GM21360 (cell line): Measurements from ENCODE around the gene FGFRL1.
"Not testable (repeated sequence)": the region's sequence is repeated elsewhere in the genome, so short reads cannot be mapped to it uniquely, and the experiment has no call there.

ENCODE experiments used
- ATAC-seq: cut with Tn5 transposase; IDR thresholded peaks from one replicate; pipeline ENCODE4 v1.9.1; 2021; ENCODE audit warnings: mild to moderate bottlenecking, moderate library complexity; ENCODE audit not compliant: unreplicated experiment

FGFRL1 gene

DNA sequence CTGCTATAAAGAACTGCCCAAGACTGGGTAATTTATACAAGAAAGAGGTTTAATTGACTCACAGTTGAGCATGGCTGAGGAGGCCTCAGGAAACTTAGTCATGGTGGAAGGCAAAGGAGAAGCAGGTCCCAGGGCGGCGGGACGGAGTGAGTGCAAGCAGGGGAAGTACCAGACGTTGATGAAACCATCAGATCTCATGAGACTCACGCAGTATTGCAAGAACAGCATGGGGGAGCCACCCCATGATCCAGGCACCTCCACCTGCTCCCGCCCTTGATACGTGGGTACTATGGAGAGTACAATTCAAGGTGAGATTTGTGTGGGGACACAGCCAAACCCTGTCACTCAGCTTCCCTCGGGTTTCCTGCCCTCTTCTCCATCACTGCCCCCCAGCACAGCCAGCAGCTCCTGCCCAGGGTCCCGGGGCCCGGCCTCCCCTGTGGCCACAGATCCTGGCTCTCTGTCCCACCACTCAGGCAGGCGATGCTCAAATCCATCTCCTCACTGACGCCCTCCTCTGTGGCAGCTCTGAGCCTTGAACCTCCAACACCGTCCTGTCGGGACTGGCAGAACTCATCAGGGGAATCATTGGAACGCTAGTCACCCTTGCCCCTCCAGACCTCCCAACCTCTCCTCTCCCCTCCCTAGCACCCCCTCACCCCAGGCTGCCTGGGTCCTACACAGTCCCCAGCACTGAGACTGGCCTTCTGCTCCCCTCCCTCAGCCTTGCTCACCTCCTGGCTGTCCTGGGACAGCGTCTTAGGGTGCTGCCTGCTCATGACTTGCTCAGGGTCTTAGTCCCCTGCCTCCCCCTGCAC, 37.6 kb downstream of the FGFRL1 start:
- ATAC-seq = no peak

DNA sequence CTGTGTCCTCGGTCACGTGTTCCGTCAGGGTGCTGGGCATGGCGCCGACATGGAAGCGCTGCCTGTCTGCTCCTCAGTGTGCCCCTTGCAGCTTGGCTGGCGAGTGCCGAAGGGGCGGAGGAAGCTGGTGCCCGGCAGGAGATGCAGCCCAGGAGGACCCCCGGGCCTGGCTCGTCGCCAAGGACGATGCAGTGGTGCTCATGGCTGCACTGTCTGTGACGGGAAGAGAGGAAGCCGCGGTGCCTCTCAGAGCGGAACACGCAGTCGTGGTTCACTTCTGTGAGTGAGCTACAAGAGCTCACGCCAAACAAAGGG, 38.1 kb downstream of the FGFRL1 start:
- no peak for ATAC-seq

DNA sequence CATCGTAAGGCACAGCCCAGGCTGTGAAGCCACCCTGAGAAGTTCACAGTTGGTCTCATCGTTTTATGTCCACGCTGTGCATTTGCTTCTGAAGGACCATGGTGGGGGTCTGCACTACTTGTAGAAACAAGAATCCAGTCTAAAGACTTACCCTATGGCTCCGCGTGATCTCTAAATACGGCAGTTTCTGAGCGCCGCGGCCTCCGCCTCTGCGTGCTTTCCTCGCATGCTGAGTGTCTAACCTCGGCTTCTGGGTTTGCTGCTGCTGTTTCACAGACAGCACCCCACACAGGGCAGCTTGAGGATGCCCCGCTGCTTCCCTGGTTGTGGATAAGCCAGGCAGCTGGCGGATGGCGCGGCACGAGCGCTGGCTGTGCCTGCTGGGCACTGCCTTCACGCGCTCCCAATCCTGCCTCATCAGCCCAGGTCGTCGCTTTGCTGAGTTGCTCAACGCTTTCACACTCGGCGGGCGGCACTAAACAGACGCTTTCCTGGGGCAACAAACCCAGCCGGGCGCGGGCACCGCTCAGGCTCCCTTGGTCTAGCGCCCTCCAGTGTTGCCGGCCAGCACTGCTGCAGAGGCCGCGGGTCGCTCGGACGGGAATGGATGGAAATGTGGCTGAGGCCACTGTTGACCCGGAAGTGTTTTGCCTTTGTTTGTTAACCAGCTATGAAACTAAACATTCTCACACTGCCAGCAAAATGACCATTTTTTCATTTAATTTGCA, 39.2 kb downstream of the FGFRL1 start:
- ATAC-seq = no peak

DNA sequence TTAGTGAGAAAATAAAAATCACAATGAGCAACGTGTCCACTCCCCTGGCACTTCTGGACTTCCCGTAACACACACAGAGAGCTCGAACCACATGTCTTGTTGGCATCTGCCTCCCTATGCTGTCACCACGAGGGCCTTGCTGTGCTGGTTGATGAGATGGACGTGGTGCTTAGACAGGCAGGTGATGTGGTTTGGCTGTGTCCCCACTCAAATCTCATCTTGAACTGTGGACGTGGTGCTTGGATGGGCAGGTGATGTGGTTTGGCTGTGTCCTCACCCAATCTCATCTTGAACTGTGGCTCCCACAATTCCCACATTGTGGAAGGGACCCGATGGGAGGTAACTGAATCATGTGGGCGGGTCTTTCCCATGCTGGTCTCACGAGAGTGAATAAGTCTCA, 40.0 kb downstream of the FGFRL1 start:
- ATAC-seq = no peak

DNA sequence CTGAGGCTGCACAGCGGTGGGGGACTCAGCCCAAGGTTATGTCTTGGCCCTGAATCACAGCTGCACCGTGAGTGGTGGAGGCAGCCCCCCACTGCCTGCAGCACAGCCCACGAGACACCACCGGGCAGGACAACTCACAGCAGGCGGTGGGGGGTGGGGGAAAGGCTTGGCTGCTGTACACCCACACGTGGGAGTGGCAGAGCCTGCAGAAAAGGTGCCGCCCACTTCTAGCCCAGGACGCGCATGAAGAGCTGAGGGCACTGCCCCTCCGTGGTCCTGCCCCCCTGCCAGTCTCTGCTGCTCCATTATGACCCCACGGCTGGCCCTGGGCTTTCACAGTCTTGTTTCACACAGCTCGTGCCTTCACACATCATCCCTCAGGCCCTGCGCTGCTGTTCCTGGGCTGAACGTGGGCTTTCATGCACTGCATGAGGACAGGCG, 40.8 kb downstream of the FGFRL1 start:
- no peak for ATAC-seq

DNA sequence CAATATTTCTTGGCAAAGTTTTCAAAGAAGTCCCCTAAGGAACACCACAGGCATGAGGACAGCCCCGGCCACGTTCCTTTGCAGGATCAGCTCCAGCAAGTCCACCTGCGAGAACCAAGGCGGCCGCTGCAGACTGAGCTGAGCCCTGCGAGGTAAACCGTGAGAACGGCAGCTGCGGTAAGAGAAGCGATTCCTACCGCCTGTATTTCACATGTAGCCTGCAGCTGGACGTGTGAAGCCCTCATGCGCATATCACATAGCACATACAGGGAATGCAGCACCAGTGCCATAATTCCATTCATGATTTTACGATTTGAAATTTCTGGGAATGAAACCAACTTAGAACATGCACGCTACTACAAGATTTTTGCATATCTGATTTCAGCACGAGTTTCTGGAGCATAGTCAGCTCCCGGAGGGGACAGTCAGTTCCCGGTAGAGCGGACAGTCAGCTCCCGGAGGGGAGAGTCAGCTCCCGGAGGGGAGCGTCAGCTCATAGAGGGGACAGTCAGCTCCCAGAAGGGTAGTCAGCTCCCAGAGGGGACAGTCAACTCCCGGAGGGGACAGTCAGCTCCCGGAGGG, 41.7 kb downstream of the FGFRL1 start:
- ATAC-seq = no peak

DNA sequence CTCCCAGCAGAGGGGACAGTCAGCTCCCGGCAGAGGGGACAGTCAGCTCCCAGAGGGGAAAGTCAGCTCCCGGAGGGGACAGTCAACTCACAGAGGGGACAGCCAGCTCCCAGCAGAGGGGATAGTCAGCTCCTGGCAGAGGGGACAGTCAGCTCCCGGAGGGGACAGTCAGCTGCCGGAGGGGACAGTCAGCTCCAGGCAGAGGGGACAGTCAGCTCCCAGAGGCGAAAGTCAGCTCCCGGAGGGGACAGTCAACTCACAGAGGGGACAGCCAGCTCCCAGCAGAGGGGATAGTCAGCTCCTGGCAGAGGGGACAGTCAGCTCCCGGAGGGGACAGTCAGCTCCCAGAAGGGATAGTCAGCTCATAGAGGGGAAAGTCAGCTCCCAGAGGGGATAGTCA, 42.5 kb downstream of the FGFRL1 start:
- ATAC-seq = not testable (repeated sequence)

DNA sequence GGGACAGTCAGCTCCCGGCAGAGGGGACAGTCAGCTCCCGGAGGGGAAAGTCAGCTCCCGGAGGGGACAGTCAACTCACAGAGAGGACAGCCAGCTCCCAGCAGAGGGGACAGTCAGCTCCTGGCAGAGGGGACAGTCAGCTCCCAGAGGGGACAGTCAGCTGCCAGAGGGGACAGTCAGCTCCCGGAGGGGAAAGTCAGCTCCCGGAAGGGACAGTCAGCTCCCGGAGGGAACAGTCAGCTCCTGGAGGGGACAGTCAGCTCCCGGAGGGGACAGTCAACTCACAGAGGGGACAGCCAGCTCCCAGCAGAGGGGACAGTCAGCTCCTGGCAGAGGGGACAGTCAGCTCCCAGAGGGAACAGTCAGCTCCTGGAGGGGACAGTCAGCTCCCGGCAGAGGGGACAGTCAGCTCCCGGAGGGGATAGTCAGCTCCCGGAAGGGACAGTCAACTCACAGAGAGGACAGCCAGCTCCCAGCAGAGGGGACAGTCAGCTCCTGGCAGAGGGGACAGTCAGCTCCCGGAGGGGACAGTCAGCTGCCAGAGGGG, 43.3 kb downstream of the FGFRL1 start:
- not testable (repeated sequence) for ATAC-seq

DNA sequence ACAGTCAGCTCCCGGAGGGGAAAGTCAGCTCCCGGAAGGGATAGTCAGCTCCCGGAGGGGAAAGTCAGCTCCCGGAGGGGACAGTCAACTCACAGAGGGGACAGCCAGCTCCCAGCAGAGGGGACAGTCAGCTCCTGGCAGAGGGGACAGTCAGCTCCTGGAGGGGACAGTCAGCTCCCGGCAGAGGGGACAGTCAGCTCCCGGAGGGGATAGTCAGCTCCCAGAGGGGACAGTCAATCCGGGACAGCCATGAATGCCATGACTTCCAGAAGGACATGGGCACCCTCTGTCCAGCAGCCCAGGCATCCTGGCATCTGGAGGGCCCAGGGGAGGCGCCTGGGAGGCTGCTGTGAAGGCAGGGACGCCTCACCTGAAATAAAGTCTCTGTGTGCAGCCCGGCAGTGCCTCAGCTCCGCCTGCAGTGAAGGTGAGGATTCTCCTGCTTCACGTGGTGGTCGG, 43.8 kb downstream of the FGFRL1 start:
- not testable (repeated sequence) for ATAC-seq

DNA sequence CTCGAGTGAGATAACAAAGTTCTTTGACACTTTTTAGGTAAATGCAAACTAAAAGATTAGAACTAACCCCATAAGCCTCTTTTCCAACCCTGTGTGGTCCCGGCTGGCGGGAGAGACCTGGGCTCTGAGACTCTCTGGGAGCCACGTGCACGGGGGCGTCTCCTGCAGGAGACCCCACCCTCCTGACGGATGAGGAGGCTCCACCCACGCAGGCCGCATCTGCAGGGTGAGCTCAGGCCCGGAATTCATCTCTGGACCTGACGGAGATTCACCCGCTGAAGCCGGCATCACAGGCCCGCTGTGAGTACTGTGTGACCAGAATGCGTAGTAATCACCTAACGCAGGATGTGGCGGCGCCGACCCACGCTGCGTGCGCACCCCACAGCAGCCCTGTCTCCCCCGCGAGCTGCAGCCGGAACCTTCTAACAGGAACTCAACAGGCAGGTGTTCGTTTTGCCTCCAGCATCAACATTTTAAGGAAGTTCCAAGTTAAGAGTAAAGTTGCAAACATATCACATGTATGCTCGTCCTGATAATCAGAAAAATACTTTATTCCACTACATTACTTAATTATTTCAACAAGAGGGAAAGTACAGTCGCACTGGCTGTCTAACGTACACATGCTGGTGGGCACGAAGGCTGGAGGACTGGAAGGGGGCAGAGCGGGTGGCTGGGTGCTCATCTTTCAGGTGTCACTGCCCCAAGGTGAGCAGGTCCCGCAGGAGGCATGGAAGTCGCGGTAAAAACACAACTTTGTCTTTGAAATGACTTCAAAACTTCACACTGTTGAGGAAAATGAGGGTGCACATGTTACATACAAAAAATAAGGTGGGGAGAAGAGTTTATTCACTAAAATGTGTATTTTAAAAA, 44.5 kb downstream of the FGFRL1 start:
- no peak for ATAC-seq

DNA sequence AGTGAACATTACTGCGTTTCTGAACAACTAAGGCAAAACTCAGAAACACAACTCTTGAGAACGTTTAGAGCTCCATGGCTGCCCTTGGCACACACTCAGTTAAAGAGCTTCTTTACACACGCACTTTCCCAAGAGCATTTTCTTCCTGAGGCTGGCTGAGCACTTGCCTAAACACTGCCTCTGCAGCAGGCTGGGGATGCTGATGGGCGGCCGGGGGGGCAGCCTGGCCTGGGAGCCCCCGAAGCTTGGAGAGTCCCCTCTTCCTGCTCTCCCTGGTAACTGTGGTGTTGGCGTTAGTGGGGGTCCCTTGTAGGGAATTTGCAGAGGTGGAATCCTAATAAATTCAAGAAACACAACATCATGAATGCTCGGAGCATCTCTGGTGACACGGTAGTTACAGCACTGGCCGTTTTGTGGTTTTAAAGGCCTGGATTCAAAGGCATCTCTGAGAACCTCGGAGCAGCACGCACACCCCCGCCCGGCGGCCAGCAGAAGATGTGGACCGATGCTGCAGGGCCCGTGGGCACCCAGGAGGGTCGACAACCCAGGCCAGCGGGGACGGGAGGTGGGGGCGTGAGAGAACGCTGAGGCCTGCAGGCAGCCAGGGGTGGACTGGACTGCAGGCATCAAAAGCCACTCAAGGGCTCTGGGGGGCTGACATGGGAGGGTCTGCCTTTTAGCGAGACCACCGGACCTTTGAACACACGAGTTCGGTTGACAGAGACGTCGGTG, 45.4 kb downstream of the FGFRL1 start:
- ATAC-seq = no peak

DNA sequence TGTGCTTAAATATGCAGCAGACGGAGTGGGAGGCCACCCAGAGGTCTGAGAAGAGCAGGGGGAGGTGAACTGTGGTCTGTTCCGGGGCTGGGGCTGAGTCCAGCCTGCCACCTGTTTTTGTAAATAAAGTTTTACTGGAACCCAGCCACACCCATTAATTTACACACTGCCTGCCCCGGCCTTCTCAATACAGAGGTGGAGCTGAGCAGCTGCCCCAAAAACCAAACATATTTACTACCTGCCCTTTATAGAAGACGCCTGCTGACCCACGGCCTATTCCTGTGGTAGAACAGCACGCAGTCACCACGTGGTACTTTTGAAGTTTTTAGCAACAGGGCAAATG, 45.9 kb downstream of the FGFRL1 start:
- ATAC-seq = no peak

DNA sequence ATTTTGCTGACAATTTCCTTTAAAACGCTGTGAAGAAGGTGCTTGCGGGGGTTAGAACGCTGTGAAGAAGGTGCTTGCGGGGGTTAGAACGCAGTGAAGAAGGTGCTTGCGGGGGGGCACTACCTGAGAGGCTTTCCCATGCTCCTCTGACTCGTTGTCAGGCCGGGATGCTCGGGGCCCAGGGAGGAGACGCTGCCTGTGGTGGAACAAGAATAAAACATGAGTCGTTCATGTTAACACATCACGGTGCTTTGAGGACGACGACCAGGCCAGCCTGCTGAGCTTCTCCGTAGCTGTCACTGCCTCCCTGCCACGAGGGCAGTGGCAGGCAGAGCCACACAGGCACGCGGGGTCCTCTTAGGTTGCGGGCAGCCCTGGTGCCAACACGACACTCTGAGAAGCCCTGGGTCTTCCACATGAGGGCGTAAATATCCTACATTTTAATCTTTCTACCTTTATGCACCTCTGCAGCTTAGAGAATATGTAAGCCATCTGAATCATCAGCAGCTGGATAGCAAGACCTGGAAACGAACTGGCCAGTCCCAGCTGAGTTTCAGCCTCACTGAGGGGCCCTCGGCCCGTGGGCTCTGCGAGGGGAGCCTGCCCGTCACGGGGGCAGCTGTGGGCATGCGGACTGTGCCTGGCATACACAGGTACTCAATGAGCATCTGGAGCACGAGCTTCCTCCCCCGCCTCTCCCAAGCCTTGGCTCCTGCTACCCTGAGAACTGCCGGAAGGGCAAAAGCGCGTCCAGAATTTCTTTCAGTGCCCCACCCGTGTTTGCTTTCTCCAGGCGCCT, 47.0 kb downstream of the FGFRL1 start:
- no peak for ATAC-seq

DNA sequence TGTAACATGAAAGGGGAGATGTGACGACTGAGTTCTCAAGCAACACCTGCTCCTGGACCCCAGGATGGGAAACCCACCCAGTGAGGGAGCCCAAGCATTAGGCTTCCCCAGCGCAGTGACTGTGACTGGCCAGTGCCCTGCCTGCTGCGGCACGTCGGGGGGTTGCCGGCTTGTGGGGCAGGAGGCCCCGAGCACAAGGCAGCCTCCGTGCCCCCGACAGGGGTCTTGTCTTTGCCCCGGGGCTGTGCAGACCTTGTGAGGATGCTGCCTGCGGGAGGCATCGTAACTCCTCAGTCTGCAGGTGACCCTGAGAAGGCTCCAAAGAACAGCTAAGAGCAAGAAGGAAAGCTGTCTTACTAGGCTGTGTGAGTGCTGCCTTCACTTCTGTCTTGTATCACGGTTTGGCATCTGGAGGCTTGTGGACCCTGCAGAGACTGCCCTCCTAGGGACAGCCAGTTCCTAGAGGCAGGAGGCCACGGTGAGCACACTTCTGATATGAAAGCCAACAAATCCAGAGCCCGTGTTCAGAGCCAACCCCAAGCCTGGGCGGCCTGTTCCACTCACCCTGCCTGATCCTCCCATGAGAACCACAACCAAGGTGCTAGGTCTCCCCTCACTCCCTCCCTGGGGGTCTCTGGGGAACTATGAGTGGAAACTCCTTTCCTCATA, 47.7 kb downstream of the FGFRL1 start:
- ATAC-seq = no peak

DNA sequence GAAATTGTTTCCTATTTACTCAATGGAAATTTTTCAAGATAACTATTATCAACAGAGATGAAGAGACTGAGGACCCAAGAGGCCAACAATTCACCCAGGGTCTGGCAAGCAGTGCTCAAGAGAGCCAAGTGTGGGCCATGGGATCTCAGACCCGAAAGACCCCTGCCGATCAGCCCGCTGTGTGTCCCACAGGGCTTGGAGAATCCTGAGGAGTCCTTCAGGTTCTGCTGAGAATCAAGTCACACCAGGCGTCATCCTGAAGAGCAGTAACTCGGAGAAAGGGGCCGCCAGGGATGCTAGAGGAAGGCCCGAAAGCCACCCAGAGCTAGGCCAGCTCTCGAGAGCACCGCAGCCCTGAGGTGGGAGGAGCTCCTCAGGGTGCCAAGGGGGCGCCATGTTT, 48.7 kb downstream of the FGFRL1 start:
- ATAC-seq = no peak

DNA sequence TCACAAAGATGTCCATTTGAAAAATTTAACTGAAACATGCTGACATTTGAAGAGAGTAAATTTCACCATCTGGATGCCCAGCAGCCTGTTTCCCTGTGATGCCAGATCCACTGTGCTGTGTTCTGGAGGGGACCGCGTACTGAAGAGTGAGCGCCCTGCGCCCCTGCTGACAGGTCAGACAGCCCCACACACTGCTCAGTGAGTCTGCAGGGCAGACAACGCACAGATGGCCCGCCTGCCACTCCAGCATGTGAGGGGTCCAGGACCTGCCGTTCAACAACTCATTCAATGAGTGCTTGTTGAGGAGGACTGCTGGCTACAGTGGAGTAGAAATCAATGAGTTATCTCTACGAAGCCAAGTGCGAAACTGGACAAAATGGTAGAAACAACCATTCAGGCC, 49.2 kb downstream of the FGFRL1 start:
- no peak for ATAC-seq

DNA sequence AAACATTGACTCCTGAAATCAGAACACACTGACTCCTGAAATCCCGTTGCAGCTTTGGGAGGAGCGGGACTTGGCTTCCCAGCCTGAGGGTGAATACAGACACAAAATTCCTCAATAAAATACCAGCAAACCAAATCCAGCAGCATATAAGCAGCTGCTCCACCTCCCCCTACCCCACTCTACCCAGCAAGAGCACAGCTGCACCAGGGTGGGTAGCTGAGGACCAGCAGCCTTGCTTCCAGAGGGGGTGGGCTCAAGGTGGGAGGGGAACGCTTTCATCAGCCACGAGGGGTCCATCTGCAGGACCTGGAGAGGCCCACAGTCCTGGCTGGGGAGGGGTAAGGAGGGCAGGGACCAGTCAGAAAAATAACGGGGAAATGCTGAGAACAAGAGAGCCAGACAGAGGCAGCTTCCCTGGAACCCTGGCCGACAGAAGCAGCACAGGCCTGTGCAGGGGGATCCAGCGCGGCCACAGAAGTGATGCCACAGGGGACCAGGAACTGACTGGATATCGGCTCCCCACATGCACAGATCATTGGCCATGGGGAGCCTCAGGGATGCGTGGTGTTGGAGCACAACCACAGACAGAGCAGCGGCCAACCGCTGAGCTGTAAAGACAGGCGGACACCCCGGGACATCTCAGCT, 49.8 kb downstream of the FGFRL1 start:
- no peak for ATAC-seq

DNA sequence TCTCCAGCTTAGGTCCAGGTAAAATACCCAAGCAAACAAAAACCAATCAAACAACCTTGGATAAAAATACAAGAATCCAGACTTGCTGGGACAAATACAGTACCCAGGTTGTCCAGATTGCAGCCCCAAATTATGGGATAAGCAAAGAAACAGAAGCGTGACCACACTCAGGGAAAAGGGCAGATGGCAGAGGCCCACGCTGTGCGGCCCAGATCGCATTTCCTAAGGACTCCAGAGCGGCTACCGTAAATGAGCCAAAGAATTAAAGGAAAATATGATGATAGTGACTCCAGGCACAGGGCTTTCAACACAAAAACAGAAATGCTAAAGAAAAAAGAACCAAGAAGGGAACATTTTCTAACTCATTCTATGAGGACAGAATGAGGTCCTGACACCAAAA, 50.3 kb downstream of the FGFRL1 start:
- no peak for ATAC-seq
